Nephron progenitor cell (in vitro differentiated cells): ENCODE results near the gene DNMT3A.

Experiments
- DNase-seq: peaks from one replicate; pipeline ENCODE4 v3.0.0; 2021
- H3K27ac Mint-ChIP-seq: 2 replicates; pipeline ENCODE4 v1.8.0; 2021; ENCODE audit warnings: mild to moderate bottlenecking, moderate library complexity, mixed read lengths
- H3K27me3 Mint-ChIP-seq: 2 replicates; pipeline ENCODE4 v1.8.0; 2021; ENCODE audit warnings: mild to moderate bottlenecking, low read depth, mixed read lengths; ENCODE audit not compliant: poor library complexity
- H3K36me3 Mint-ChIP-seq: 2 replicates; pipeline ENCODE4 v1.8.0; 2021; ENCODE audit warnings: low read depth, mixed read lengths
- H3K4me1 Mint-ChIP-seq: 2 replicates; pipeline ENCODE4 v1.8.0; 2021; ENCODE audit warnings: mixed read lengths
- H3K4me3 Mint-ChIP-seq: 2 replicates; pipeline ENCODE4 v1.8.0; 2021; ENCODE audit warnings: mild to moderate bottlenecking, moderate library complexity, mixed read lengths
- H3K9me3 Mint-ChIP-seq: 2 replicates; pipeline ENCODE4 v1.8.0; 2021; ENCODE audit warnings: mild to moderate bottlenecking, moderate library complexity, mixed read lengths
- TF ChIP-seq, protein P1 (sequence below): fragments of 200-600 bp; sonication (generic); IDR thresholded peaks from 2 replicates; pipeline ENCODE4 v1.5.0; 2021; ENCODE audit warnings: antibody characterized with exemption

DNMT3A gene

DNA sequence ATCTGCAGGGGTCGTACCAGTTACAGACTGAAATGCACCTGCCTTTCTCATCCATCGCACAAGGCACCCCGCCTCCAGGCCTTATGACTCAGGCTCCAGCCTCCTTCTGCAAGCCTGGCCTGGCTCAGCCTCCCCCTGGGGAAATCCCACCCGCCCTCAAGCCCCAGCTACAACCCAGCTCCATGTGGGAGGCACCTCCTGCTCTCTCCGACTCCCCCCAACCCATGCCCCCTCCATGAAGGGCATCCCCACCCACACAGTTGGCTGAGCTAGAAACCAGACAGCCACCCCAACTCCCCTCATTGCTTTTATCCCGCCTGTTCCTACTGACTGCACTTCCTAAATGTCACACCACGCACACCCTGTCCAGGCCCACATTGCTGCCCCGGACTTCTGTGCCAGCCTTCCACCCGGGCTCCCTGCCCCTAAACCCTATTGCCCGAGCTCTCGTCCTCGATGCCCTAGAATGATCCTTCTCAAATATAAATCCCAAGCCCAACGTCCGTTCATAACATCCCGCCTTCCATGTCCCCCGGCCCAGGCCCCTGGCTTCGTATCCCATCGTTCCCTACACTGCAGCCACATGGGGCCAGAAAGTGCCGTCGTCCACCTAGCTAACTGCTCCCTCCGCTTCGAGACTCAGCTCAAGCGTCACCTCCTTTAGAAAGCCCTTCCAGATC, 9.9 kb downstream of the DNMT3A start:
- TF ChIP-seq, protein P1, sequence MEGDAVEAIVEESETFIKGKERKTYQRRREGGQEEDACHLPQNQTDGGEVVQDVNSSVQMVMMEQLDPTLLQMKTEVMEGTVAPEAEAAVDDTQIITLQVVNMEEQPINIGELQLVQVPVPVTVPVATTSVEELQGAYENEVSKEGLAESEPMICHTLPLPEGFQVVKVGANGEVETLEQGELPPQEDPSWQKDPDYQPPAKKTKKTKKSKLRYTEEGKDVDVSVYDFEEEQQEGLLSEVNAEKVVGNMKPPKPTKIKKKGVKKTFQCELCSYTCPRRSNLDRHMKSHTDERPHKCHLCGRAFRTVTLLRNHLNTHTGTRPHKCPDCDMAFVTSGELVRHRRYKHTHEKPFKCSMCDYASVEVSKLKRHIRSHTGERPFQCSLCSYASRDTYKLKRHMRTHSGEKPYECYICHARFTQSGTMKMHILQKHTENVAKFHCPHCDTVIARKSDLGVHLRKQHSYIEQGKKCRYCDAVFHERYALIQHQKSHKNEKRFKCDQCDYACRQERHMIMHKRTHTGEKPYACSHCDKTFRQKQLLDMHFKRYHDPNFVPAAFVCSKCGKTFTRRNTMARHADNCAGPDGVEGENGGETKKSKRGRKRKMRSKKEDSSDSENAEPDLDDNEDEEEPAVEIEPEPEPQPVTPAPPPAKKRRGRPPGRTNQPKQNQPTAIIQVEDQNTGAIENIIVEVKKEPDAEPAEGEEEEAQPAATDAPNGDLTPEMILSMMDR: no peak
- no peak for DNase-seq
- Mint-ChIP-seq H3K9me3 (peaks cover 16% of the 10 kb centered on the region), H3K36me3 (peaks cover 17% of the 10 kb centered on the region), H3K27ac (peak overlapping the region; percentile 68), H3K27me3 (peaks cover 8% of the 10 kb centered on the region), H3K4me1 (peaks cover 79% of the 10 kb centered on the region), H3K4me3 (no peak overlapping the region)

DNA sequence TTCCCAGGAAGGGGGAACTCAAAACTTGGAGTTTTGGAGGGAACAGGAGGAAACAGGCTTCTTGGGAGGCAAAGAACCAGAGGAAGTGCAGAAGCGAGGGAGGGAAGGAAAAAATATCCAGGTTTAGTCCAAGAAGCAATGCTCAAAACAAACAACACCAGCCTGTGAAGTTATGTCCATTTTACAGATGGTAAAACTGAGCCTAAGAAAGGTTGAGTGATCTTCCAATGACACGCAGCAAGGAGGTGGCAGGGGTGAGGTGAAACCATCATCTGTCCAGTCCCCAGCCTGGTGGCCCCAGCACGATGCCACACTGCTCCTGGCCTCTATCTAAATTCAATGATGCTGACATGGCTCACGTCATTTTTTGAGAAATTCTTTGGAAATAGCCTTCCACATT, 10.8 kb downstream of the DNMT3A start:
- peaks cover 25% of the 10 kb centered on the region for H3K9me3 Mint-ChIP-seq
- TF ChIP-seq, protein P1: no peak
- H3K27ac Mint-ChIP-seq: no peak overlapping the region
- peaks cover 13% of the 10 kb centered on the region for H3K27me3 Mint-ChIP-seq
- peaks cover 24% of the 10 kb centered on the region for H3K36me3 Mint-ChIP-seq
- no peak for DNase-seq
- H3K4me3 Mint-ChIP-seq: no peak overlapping the region
- peaks cover 71% of the 10 kb centered on the region for H3K4me1 Mint-ChIP-seq

DNA sequence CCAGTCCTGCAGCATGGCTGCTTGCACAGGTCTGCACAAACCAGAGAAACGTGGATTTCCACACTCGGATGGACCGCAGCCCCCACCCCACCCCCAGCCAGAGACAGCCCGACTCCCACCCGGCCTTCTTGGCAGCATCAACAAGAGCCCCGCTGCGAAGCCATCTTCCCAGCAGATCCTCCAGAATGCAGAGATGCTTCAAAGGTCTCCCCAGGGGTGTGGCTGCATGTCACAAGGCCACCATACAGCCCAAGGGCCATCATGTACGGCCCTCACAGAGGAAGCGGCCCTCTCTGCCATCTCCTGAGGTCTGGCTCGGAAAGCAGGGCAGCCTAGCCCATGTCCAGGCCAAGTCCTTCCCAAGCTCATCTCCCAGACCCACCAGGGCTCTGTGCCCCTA, 11.5 kb downstream of the DNMT3A start:
- Mint-ChIP-seq H3K36me3 (peaks cover 29% of the 10 kb centered on the region), H3K27me3 (peaks cover 15% of the 10 kb centered on the region), H3K4me3 (no peak overlapping the region), H3K4me1 (peaks cover 64% of the 10 kb centered on the region), H3K27ac (no peak overlapping the region), H3K9me3 (peaks cover 30% of the 10 kb centered on the region)
- no peak for DNase-seq
- TF ChIP-seq, protein P1: no peak

DNA sequence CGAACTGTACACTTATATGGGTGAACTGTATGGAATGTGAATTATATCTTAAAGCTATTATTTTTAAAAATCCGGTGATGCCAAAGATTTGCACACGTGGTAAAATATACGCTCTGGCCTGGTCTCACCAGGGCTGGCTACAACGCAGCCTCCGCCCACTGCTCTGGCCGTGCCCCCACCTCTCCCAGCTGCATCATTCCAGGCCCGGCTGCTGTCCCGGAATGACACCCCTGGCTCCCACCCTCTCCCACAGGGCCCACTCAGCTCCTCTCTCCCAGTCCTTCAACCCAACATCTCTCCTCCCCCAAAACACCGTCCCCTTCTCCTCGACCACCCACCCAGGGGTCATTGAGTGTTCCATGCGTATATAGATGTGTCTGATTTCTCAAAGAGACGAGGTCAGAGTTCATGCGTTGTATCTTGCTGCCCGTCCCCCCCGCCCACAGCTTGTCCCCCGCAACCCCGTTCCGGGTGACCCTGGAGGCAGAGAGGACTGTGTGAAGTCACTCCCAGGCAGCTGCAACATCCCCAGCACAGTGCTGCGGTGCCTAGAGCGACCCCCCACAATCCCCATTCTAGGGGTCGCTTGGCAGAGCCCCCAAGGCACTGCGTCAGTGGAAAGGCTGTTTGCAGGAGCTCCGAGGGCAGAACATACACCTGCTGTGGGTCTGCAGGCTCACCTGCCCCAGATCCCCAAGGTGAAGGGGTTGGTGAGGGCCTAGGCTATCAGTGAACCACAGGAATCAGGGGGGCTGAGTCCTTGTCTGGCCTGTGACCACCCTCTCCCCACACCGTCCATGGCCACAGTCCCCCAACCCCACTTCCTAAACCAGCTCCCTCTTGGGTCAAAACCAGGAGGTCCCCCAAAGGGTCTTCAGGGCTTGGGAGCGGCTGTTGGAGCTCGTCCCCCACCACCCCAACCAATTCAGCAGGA, 13.3 kb downstream of the DNMT3A start:
- Mint-ChIP-seq H3K27me3 (peaks cover 15% of the 10 kb centered on the region), H3K4me3 (no peak overlapping the region), H3K27ac (peak overlapping the region; percentile 25), H3K4me1 (peaks cover 70% of the 10 kb centered on the region), H3K36me3 (peaks cover 29% of the 10 kb centered on the region), H3K9me3 (peaks cover 30% of the 10 kb centered on the region)
- no peak for DNase-seq
- TF ChIP-seq, protein P1: no peak

DNA sequence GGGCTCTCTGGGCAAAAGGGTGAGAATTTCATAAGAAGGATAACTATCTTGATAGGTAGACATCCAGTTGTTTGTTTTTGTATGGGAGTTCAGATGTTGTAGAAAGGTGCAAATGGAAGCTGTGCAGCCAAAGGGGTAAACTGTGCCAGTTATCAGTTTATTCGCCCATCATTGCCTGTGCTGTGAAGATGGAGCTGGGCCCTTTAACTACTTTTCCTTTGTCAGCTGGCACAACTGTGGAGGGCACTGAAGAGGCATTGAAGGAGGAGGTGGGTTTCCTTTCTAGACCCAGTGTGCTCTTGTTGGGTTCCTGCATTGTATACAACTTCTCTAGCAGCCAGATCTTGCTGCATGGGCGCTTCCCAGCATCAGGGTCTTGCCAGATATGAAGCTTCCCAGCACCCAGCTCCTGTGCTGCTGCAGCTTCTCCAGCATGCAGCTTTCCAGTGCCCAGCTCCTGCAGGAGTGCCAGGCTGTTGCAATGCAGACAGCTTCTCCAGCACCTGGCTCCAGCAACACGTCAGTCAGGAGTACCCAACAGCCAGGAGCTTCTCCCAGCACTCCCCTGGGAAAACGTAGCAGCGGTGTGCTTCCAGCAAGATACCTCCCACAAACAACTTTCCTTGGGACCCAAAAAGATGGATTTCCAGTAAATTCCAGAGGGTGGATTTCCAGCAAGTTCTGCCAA, 15.3 kb downstream of the DNMT3A start:
- H3K4me3 Mint-ChIP-seq: no peak overlapping the region
- peaks cover 72% of the 10 kb centered on the region for H3K4me1 Mint-ChIP-seq
- H3K9me3 Mint-ChIP-seq: peaks cover 30% of the 10 kb centered on the region
- TF ChIP-seq, protein P1: no peak
- no peak for DNase-seq
- H3K27me3 Mint-ChIP-seq: peaks cover 15% of the 10 kb centered on the region
- H3K27ac Mint-ChIP-seq: no peak overlapping the region
- H3K36me3 Mint-ChIP-seq: peaks cover 29% of the 10 kb centered on the region
